ENCODE data around the gene MUTYH. TPM values are rescaled to one million over a fixed set of nuclear protein-coding genes. Genes with fewer than 3 reads are reported as not detected.

Gene MUTYH
- total RNA-seq, 4 donors from 2014 or later, result 15.3 to 22.6 (median 18.0) TPM

DNA sequence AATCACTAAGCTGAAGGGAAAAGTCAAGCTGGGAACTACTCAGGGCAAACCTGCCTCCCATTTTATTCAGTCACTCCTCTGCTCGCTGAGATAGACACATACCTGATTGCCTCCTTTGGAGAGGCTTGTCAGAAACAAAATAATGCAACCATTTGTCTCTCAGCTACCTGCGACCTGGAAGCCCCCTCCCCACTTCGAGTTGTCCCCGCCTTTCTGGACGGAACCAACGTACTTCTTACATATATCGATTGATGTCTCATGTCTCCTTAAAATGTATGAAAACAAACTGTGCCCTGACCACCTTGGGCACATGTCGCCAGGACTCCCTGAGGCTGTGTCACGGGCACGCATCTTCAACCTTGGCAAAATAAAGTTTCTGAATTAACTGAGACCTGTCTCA, 35.0 kb downstream of the MUTYH start:
- H3K4me1 ChIP-seq, result peaks cover 0 to 22% (median 6%) of the 10 kb centered on the region in 3 donors
- H3K27ac ChIP-seq, result no peak overlapping the region
- no peaks in the 10 kb centered on the region for H3K27me3 ChIP-seq
- TF ChIP-seq EP300 (IDR thresholded peaks at IDR 0.05), result no peak
- TF ChIP-seq, protein P1, sequence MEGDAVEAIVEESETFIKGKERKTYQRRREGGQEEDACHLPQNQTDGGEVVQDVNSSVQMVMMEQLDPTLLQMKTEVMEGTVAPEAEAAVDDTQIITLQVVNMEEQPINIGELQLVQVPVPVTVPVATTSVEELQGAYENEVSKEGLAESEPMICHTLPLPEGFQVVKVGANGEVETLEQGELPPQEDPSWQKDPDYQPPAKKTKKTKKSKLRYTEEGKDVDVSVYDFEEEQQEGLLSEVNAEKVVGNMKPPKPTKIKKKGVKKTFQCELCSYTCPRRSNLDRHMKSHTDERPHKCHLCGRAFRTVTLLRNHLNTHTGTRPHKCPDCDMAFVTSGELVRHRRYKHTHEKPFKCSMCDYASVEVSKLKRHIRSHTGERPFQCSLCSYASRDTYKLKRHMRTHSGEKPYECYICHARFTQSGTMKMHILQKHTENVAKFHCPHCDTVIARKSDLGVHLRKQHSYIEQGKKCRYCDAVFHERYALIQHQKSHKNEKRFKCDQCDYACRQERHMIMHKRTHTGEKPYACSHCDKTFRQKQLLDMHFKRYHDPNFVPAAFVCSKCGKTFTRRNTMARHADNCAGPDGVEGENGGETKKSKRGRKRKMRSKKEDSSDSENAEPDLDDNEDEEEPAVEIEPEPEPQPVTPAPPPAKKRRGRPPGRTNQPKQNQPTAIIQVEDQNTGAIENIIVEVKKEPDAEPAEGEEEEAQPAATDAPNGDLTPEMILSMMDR (IDR thresholded peaks at IDR 0.05), result no peak
- TF ChIP-seq POLR2A (IDR thresholded peaks at IDR 0.05), result no peak
- no peak for TF ChIP-seq POLR2AphosphoS5 (IDR thresholded peaks at IDR 0.05)
- no peak overlapping the region for H3K4me3 ChIP-seq
- H3K9me3 ChIP-seq, result no peaks in the 10 kb centered on the region
- WGBS, 2 donors (ENCODE audit: low coverage in 1 of 2), result 77 to 88% methylated on average over 3 to 10 of the region's 10 CpGs
- no peak for ATAC-seq
- H3K36me3 ChIP-seq, result no peaks in the 10 kb centered on the region

DNA sequence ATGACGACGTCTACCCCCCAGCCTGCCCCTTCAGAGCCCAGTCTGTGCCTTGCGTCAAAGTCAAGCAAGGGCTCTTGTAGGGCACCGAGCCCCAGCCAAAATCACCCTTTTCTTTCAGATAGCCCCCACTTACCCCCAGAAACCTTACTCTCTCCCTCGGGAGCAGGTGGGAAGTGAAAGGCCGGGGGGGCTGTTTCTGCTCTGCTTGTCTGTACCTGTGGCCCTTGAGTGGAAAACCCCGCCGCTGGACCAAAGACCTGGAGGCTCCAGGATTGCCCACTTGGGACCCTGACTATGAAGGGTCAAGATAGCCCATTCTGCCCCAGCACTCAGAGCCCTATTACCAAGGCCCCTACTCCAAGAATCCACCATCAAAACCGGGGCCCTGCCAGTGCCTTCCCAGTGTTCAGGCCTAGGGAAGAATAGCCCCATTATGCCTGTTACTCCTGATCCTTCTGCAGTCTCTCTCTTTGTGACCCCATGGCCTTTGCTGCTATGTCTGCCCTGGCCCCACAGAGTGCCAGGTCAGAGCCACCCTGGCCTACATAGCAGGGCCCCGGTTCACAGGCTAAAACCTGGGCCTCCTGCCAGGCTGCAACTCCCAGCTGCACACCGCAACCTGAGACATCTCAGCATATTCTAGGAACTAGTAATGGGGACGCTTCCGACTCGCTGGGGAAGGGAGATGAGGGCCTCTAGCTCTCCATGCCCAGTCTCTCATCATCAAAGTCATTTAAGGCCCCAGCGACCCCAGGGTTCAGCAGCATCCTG, 35.7 kb downstream of the MUTYH start:
- Histone ChIP-seq H3K4me3 (peak overlapping the region; percentile 36 to 80), H3K36me3 (no peaks in the 10 kb centered on the region), H3K27me3 (no peaks in the 10 kb centered on the region), H3K4me1 (peaks cover 0 to 25% (median 6%) of the 10 kb centered on the region in 3 donors), H3K9me3 (no peaks in the 10 kb centered on the region), H3K27ac (peak overlapping the region; percentile 49 to 92 (median 90))
- 25 to 33% methylated on average over 2 to 6 of the region's 15 CpGs for WGBS, 2 donors (ENCODE audit: low coverage in 1 of 2)
- TF ChIP-seq, protein P1 (IDR thresholded peaks at IDR 0.05), result no peak
- TF ChIP-seq POLR2AphosphoS5 (IDR thresholded peaks at IDR 0.05), result no peak
- TF ChIP-seq POLR2A (IDR thresholded peaks at IDR 0.05), result no peak
- TF ChIP-seq EP300 (IDR thresholded peaks at IDR 0.05), result no peak
- no peak for ATAC-seq

DNA sequence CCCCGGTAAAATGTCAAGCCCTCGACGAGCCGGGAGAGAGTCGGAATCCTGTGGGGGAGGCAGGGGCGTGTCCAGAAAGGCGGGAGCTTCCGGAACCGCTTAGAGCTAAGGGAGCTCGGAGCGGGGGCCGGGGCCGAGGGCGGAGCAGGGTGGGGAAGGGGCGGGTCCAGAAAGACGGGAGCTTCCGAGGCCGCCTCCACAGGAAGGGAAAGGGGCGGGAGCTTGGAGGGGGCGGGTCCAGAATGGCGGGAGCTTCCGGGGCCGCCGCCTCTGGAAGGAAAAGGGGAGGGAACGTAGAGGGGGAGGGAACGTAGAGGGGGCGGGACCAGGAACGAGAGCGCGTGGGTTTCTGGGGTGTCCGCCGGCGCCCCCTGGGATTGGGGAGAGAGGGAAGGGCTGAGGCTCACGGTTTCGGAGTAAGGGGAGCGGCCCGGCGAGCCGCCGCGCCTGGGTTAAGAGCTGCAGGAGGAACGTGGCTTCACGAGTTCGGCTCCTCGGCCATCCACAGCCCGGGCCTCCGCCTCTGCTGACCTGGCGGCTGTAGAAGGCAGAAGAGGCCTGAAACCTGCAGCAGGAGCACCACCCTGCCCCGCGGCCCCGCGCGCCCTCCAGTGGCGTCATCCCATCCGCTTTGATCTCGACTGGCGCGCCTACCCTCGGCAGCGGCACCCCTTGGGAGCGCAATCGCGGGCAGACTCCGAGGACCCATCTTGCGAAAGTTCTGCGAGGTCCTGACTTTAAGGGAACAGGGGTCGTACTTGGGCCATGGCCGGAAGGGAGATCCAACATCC, 36.5 kb downstream of the MUTYH start:
- peaks cover 0 to 25% (median 6%) of the 10 kb centered on the region in 3 donors for H3K4me1 ChIP-seq
- H3K4me3 ChIP-seq, result peak overlapping the region; percentile 38 to 80
- no peaks in the 10 kb centered on the region for H3K36me3 ChIP-seq
- no peaks in the 10 kb centered on the region for H3K9me3 ChIP-seq
- ATAC-seq, result peak; percentile 96
- H3K27me3 ChIP-seq, result no peaks in the 10 kb centered on the region
- WGBS, 2 donors (ENCODE audit: low coverage in 1 of 2), result 0% methylated on average over 12 to 22 of the region's 68 CpGs
- peak overlapping the region; percentile 56 to 92 (median 91) for H3K27ac ChIP-seq
- TF ChIP-seq, protein P1 (IDR thresholded peaks at IDR 0.05), result peak; percentile 25 to 91 (median 81)
- peak; percentile 19 for TF ChIP-seq POLR2AphosphoS5 (IDR thresholded peaks at IDR 0.05)
- TF ChIP-seq POLR2A (IDR thresholded peaks at IDR 0.05), result peak; percentile 55 to 59
- no peak for TF ChIP-seq EP300 (IDR thresholded peaks at IDR 0.05)

GRCh38 chr1:45302505-45303150, 37.6 kb downstream of the MUTYH start:
- 80 to 89% methylated on average over 13 to 15 of the region's 16 CpGs for WGBS, 2 donors (ENCODE audit: low coverage in 1 of 2)
- ATAC-seq, result no peak
- Histone ChIP-seq H3K4me3 (peak overlapping the region; percentile 38 to 80), H3K36me3 (no peaks in the 10 kb centered on the region), H3K27ac (peak overlapping the region; percentile 56 to 92 (median 91)), H3K27me3 (no peaks in the 10 kb centered on the region), H3K9me3 (no peaks in the 10 kb centered on the region), H3K4me1 (peaks cover 0 to 25% (median 6%) of the 10 kb centered on the region in 3 donors)
- TF ChIP-seq POLR2A (IDR thresholded peaks at IDR 0.05), result no peak
- TF ChIP-seq, protein P1 (IDR thresholded peaks at IDR 0.05), result no peak
- TF ChIP-seq POLR2AphosphoS5 (IDR thresholded peaks at IDR 0.05), result no peak
- no peak for TF ChIP-seq EP300 (IDR thresholded peaks at IDR 0.05)

All from gastroesophageal sphincter (tissue), 4 donors.